ENCODE results near the gene ACAP3. TPM values are rescaled to one million over a fixed set of nuclear protein-coding genes. Genes with fewer than 3 reads are reported as not detected.

ACAP3 gene
- total RNA-seq, 2 donors from 2014 or later = 43.2 to 58.6 TPM

DNA sequence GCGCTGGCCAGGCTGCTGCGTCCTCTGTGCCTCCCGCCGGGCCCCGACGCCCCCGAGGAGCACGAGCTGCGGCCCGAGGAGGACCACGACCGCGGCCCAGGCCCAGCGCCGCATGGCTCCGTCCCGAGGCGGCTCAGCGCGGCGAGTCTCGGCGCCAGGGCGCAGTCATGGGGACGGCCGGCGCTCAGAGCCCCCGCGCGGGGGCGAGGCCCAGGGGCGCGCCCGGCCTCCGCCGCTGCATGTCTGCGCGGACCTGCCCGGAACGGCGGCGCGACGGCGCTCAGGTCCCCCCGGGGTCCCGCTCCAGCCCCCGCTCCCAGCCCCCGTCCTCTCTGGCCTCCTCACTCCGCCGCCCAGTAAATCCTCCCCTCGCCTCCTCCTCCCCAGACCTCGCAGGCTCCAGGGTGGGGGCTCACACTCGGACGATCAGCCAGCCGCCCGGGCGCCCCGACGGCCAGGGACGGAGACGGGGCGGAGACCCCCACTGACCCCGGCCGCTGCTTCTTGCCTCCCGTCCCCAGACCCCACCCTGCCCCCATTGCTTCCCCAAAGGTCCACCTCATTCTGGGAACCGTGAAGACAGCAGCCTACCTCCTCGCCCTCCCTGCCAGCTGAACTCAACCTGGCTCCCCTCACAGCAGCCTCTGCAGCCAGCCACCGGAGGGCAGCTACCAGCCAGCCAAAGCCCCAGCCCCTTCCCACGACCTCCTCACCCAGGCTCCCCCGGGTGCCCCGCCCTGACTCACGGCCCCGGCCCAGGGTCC is 61.0 kb downstream of the ACAP3 start, which contains the start of gene C1QTNF12:
C1QTNF12 (minus strand) TSS at position 146 of the 764 bp plus-strand sequence; CDS start at position 114, 32 bp downstream.
- no peak for DNase-seq (ENCODE audit: low spot score)
- H3K9me3 ChIP-seq = no peaks in the 10 kb centered on the region
- H3K27ac ChIP-seq = no peak within 1 kb of the TSS
- intact Hi-C loops (cut with DNase I) = no loop called here
- H3K4me3 ChIP-seq = no peak within 1 kb of the TSS
- WGBS = 6% methylated on average over 60 of the region's 74 CpGs
- H3K36me3 ChIP-seq = no peaks in the 10 kb centered on the region
- no peaks in the 10 kb centered on the region for H3K4me1 ChIP-seq (replicated peaks)
- TF ChIP-seq, protein P1, sequence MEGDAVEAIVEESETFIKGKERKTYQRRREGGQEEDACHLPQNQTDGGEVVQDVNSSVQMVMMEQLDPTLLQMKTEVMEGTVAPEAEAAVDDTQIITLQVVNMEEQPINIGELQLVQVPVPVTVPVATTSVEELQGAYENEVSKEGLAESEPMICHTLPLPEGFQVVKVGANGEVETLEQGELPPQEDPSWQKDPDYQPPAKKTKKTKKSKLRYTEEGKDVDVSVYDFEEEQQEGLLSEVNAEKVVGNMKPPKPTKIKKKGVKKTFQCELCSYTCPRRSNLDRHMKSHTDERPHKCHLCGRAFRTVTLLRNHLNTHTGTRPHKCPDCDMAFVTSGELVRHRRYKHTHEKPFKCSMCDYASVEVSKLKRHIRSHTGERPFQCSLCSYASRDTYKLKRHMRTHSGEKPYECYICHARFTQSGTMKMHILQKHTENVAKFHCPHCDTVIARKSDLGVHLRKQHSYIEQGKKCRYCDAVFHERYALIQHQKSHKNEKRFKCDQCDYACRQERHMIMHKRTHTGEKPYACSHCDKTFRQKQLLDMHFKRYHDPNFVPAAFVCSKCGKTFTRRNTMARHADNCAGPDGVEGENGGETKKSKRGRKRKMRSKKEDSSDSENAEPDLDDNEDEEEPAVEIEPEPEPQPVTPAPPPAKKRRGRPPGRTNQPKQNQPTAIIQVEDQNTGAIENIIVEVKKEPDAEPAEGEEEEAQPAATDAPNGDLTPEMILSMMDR (IDR thresholded peaks at IDR 0.05) = no peak
- TF ChIP-seq POLR2A (IDR thresholded peaks at IDR 0.05) (no peak), POLR2AphosphoS5 (IDR thresholded peaks at IDR 0.05) (no peak)
- H3K27me3 ChIP-seq (replicated peaks; ENCODE audit: insufficient read depth) = peaks cover 5% of the 10 kb centered on the region

DNA sequence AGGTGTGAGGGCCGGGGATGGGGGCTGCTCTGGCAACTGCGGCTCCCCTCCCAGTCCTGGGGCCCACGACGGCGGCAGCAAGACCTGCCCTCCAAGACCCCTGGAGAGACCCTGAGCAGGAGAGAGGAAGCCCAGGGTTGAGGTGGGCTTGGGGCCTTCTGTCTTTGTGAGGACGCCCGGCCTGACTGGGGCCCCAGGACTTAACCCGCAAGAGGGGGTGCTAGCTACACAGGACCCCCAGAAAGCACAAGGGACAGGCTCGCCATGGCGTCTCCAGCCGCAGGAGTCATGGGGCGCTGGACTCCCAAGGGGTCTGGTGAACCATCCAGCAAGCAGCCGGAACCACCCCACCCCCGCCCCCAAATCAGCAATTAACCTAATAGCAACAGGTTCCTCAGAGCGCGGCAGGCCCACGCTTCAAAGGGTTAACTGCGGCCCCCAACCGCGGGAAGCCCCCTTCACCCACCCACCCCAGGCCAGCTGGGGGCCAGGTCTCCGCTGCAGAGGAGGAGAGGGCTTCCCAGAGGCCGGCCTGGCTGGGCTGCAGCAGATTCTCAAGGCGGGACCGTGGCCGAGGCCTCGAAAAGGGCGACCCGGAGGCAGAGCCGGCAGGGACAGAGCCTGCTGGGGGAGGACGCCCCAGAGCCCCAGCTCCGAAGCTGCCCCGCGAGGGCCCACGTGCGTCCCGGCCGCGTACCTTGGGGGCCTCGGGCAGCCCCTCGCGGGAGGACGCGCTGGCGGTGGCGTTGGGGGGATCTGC is 61.7 kb downstream of the ACAP3 start:
- no peaks in the 10 kb centered on the region for H3K9me3 ChIP-seq
- peaks cover 5% of the 10 kb centered on the region for H3K27me3 ChIP-seq (replicated peaks; ENCODE audit: insufficient read depth)
- H3K4me3 ChIP-seq = no peak overlapping the region
- no peaks in the 10 kb centered on the region for H3K36me3 ChIP-seq
- intact Hi-C loops (cut with DNase I) = no loop called here
- DNase-seq (ENCODE audit: low spot score) = no peak
- WGBS = 47% methylated on average over 42 of the region's 45 CpGs
- TF ChIP-seq POLR2A (IDR thresholded peaks at IDR 0.05) (no peak), POLR2AphosphoS5 (IDR thresholded peaks at IDR 0.05) (no peak)
- TF ChIP-seq, protein P1 (IDR thresholded peaks at IDR 0.05) = no peak
- H3K27ac ChIP-seq = no peak overlapping the region
- no peaks in the 10 kb centered on the region for H3K4me1 ChIP-seq (replicated peaks)

DNA sequence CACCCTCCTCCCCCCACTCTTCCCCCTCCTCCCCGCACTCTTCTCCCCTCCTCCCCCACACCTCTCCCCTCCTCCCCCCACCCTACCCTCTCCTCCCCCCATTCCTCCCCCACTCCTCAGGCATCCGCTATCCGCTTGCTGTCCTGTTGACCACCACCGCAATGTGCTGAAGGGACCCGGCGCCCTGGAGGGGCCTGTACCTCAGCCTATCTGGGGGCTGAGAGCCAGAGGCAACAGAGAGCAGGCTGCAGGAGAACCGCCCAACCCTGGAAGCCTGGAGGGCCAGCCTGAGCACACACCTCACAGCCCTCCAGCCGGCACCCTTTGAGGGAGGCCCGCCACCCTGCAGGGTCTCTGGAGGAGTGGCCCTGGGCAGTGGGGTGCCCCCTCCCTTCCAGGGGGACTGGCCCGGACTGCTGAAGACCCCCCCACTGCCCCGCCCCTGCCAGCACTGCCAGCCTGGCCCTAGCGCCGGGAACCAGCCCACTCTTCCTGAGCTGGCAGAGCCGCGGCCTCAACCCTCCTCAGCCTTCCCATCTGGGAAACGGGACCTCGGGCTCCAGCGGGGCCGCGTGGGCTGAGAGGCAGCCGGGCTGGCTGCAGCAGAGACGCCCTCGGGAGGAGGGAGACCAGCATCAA is 62.4 kb downstream of the ACAP3 start:
- 72% methylated on average over 22 of the region's 23 CpGs for WGBS
- peaks cover 5% of the 10 kb centered on the region for H3K27me3 ChIP-seq (replicated peaks; ENCODE audit: insufficient read depth)
- H3K9me3 ChIP-seq = no peaks in the 10 kb centered on the region
- intact Hi-C loops (cut with DNase I) = no loop called here
- H3K36me3 ChIP-seq = no peaks in the 10 kb centered on the region
- no peak for DNase-seq (ENCODE audit: low spot score)
- no peak overlapping the region for H3K4me3 ChIP-seq
- no peak overlapping the region for H3K27ac ChIP-seq
- TF ChIP-seq, protein P1 (IDR thresholded peaks at IDR 0.05) = no peak
- TF ChIP-seq POLR2AphosphoS5 (IDR thresholded peaks at IDR 0.05) = no peak
- no peak for TF ChIP-seq POLR2A (IDR thresholded peaks at IDR 0.05)
- no peaks in the 10 kb centered on the region for H3K4me1 ChIP-seq (replicated peaks)

DNA sequence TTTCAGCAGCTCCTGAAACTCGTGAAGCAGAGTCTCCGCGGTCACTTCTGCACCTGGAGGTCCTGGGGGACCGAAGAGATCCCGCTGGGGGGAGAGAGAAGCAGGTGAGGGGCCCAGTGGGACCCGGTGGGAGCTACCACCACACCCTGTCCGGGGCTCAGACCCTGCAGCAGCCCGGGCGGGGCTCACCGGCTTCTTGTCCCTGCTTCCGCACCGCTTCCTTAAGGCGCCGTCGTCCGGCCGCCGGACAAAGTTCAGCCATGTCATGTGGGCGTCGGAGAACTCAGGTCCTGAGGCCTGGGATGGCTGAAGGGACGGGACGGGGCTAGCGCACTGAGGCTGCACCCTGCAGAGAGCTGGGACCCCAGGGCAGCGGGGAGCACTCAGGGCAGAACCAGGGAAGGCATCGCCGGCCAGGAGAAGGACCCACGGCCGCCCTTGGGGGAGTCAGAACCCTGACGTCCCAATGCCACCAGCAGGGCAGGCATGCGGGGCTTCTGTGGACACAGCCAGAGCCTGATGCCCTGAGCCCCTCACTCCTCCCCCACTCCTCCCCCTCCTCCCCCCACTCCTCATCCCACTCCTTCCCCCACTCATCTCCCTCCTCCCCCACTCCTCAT is 63.4 kb downstream of the ACAP3 start:
- Histone ChIP-seq H3K27me3 (replicated peaks; ENCODE audit: insufficient read depth) (peaks cover 5% of the 10 kb centered on the region), H3K27ac (no peak overlapping the region), H3K36me3 (no peaks in the 10 kb centered on the region), H3K4me1 (replicated peaks) (no peaks in the 10 kb centered on the region), H3K4me3 (no peak overlapping the region), H3K9me3 (no peaks in the 10 kb centered on the region)
- DNase-seq (ENCODE audit: low spot score) = no peak
- TF ChIP-seq, protein P1 (IDR thresholded peaks at IDR 0.05) = no peak
- no peak for TF ChIP-seq POLR2A (IDR thresholded peaks at IDR 0.05)
- no peak for TF ChIP-seq POLR2AphosphoS5 (IDR thresholded peaks at IDR 0.05)
- intact Hi-C loops (cut with DNase I) = no loop called here
- WGBS = 90% methylated on average over 30 of the region's 30 CpGs

Measured in prostate gland (tissue), 2 donors.